Fibroblast of lung (primary cell): ENCODE data around the gene FNIP1.

Experiments
- EZH2 ChIP-seq: IDR thresholded peaks from 2 replicates; pipeline ENCODE4 v1.5.1; 2012; ENCODE audit warnings: low read length, control low read depth, mild to moderate bottlenecking; ENCODE audit errors: missing control alignments
- TF ChIP-seq, protein P1 (sequence below), 2 donors: IDR thresholded peaks in 1 of 2; conservative IDR thresholded peaks in 1 of 2; 1 replicate in 1 of 2; 2 replicates in 1 of 2; pipeline ENCODE4 v1.5.1; 2011 to 2012; ENCODE audit warnings: low read length in 2 of 2, control low read depth in 1 of 2, inconsistent platforms in 1 of 2, low read depth in 1 of 2, mild to moderate bottlenecking in 1 of 2

- TF ChIP-seq, protein P1, sequence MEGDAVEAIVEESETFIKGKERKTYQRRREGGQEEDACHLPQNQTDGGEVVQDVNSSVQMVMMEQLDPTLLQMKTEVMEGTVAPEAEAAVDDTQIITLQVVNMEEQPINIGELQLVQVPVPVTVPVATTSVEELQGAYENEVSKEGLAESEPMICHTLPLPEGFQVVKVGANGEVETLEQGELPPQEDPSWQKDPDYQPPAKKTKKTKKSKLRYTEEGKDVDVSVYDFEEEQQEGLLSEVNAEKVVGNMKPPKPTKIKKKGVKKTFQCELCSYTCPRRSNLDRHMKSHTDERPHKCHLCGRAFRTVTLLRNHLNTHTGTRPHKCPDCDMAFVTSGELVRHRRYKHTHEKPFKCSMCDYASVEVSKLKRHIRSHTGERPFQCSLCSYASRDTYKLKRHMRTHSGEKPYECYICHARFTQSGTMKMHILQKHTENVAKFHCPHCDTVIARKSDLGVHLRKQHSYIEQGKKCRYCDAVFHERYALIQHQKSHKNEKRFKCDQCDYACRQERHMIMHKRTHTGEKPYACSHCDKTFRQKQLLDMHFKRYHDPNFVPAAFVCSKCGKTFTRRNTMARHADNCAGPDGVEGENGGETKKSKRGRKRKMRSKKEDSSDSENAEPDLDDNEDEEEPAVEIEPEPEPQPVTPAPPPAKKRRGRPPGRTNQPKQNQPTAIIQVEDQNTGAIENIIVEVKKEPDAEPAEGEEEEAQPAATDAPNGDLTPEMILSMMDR (conservative IDR thresholded peaks at IDR 0.05 in 1 of 2, IDR thresholded peaks at IDR 0.05 in 1 of 2; ENCODE audit: low read depth in 1 of 2, low read length in 2 of 2): no peak
- no peak for TF ChIP-seq EZH2
Measured at GRCh38 chr5:131671409-131671808, 125.4 kb downstream of the FNIP1 start.
